ENCODE measurements around the gene PMP22.

PMP22 gene

DNA sequence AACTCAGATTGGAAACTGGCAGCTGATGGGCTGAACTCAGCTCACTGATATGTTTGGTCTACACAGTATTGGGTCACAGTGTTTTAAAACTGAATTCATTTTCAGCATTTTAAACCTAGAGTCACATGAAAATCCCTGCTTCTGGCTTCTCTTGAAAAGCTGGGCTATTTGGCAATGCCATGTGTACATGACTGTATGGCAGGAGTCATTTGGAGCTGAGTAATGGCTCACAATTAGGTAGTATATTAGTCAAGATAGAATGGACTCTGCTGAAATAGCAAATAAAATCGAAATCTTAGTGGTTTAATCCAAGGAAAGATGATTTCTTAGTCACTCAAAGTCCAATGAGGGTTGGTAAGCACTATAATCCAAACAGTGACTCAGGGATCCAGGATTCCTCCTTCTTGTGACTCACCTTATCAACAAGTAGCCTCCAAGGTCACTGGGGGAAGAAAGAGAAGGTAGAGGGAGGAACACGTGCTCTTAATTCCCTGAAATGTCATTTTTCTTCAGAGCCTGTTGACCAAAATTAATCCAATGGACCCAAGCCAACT lies 13.9 kb upstream of the PMP22 start:
- Histone ChIP-seq H3K4me3 (ENCODE audit: low read depth in 1 of 5, low read length in 5 of 5) (peak overlapping the region in 1 of 5 donors; percentile 33), H3K9ac (ENCODE audit: low read length in 5 of 5) (peak overlapping the region in 1 of 5 donors; percentile 11), H3K36me3 (ENCODE audit: control insufficient read depth in 5 of 5, insufficient read depth in 5 of 5, low read length in 5 of 5) (no peaks in the 10 kb centered on the region)

GRCh38 chr17:15278380-15278779 lies 13.3 kb upstream of the PMP22 start:
- Histone ChIP-seq H3K4me1 (ENCODE audit: control insufficient read depth in 5 of 5, insufficient read depth in 5 of 5, low read length in 5 of 5) (peaks cover 0 to 12% (median 5%) of the 10 kb centered on the region in 5 donors), H3K27ac (ENCODE audit: low read depth, low read length) (peak overlapping the region; percentile 71), H3K9me3 (ENCODE audit: control insufficient read depth in 5 of 5, low read length in 5 of 5) (peaks cover 0 to 9% (median 0%) of the 10 kb centered on the region in 5 donors), H3K36me3 (ENCODE audit: control insufficient read depth in 5 of 5, insufficient read depth in 5 of 5, low read length in 5 of 5) (no peaks in the 10 kb centered on the region), H3K9ac (ENCODE audit: low read length in 5 of 5) (peak overlapping the region in 1 of 5 donors; percentile 11), H3K27me3 (ENCODE audit: control insufficient read depth in 5 of 5, insufficient read depth in 4 of 5, low read length in 5 of 5) (no peaks in the 10 kb centered on the region), H3K4me3 (ENCODE audit: low read depth in 1 of 5, low read length in 5 of 5) (peak overlapping the region; percentile 13 to 33 (median 28))

More for the DNA sequence above, 13.9 kb upstream of the PMP22 start:
- Histone ChIP-seq H3K9me3 (ENCODE audit: control insufficient read depth in 5 of 5, low read length in 5 of 5) (peaks cover 0 to 9% (median 0%) of the 10 kb centered on the region in 5 donors), H3K27me3 (ENCODE audit: control insufficient read depth in 5 of 5, insufficient read depth in 4 of 5, low read length in 5 of 5) (no peaks in the 10 kb centered on the region), H3K27ac (ENCODE audit: low read depth, low read length) (peak overlapping the region; percentile 71), H3K4me1 (ENCODE audit: control insufficient read depth in 5 of 5, insufficient read depth in 5 of 5, low read length in 5 of 5) (peaks cover 0 to 6% (median 5%) of the 10 kb centered on the region in 5 donors)

GRCh38 chr17:15274017-15274416 lies 8.9 kb upstream of the PMP22 start:
- H3K27me3 ChIP-seq (ENCODE audit: control insufficient read depth in 5 of 5, insufficient read depth in 4 of 5, low read length in 5 of 5): no peaks in the 10 kb centered on the region
- H3K4me3 ChIP-seq (ENCODE audit: low read depth in 1 of 5, low read length in 5 of 5): peak overlapping the region in 1 of 5 donors; percentile 12
- no peak overlapping the region for H3K9ac ChIP-seq (ENCODE audit: low read length in 5 of 5)
- H3K27ac ChIP-seq (ENCODE audit: low read depth, low read length): peak overlapping the region; percentile 58
- peaks cover 5 to 41% (median 38%) of the 10 kb centered on the region in 5 donors for H3K4me1 ChIP-seq (ENCODE audit: control insufficient read depth in 5 of 5, insufficient read depth in 5 of 5, low read length in 5 of 5)
- peaks cover 0 to 3% (median 0%) of the 10 kb centered on the region in 5 donors for H3K9me3 ChIP-seq (ENCODE audit: control insufficient read depth in 5 of 5, low read length in 5 of 5)
- H3K36me3 ChIP-seq (ENCODE audit: control insufficient read depth in 5 of 5, insufficient read depth in 5 of 5, low read length in 5 of 5): no peaks in the 10 kb centered on the region

DNA sequence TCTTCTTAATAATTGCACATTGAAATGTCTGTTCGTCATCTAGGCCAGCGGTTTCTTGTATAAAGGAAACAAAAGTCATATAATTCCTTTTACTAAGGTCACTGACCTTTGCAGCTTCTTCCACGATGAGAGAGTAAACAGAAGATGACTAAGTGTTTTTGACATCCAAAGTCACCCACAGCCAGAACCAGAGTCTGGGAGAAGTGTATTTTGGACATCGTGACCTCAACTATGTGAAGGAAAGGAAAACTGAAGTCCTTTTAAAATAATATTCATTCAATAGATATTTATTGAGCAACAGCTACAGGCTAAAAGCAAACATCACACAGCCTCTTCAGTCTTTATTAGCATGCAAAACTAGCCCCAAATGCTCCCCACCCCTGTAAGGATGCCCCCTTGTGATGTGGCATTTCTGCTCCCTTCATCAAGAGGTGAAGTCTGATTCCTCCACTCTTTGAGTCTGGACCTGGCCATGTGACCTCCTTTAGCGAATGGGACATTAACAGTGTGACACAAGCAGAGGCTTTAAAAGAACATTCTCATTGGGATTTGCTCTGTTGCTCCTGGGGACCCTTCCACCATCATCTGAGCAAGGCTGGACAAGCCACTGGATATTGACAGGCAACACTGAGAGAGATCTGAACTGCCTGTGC lies 8.1 kb upstream of the PMP22 start:
- no peak overlapping the region for H3K9ac ChIP-seq (ENCODE audit: low read length in 5 of 5)
- peak overlapping the region in 1 of 5 donors; percentile 12 for H3K4me3 ChIP-seq (ENCODE audit: low read depth in 1 of 5, low read length in 5 of 5)
- no peaks in the 10 kb centered on the region for H3K36me3 ChIP-seq (ENCODE audit: control insufficient read depth in 5 of 5, insufficient read depth in 5 of 5, low read length in 5 of 5)
- H3K4me1 ChIP-seq (ENCODE audit: control insufficient read depth in 5 of 5, insufficient read depth in 5 of 5, low read length in 5 of 5): peaks cover 5 to 46% (median 41%) of the 10 kb centered on the region in 5 donors
- H3K27ac ChIP-seq (ENCODE audit: low read depth, low read length): peak overlapping the region; percentile 58
- peaks cover 0 to 3% (median 0%) of the 10 kb centered on the region in 5 donors for H3K9me3 ChIP-seq (ENCODE audit: control insufficient read depth in 5 of 5, low read length in 5 of 5)
- no peaks in the 10 kb centered on the region for H3K27me3 ChIP-seq (ENCODE audit: control insufficient read depth in 5 of 5, insufficient read depth in 4 of 5, low read length in 5 of 5)

DNA sequence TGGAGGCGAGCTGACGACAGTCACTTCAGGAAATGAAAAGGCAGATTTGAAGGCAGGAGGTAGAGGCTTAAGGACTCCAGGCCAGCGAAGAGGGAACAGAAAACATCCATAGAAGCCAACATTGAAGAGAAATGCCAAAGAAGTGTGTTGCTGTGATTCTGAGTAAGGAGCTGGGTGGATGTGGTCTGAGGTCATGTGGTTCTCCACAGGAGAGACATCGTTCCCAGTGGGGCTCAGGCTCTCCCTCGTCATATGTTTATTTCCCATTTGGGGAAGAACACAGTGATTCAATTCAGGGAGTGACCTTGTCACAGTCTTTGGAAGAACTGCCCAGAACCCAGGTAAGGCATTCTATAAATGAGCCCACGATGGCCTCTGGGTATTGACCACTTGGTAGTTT lies 6.6 kb upstream of the PMP22 start:
- Histone ChIP-seq H3K4me1 (ENCODE audit: control insufficient read depth in 5 of 5, insufficient read depth in 5 of 5, low read length in 5 of 5) (peaks cover 5 to 42% (median 39%) of the 10 kb centered on the region in 5 donors), H3K27ac (ENCODE audit: low read depth, low read length) (no peak overlapping the region), H3K4me3 (ENCODE audit: low read depth in 1 of 5, low read length in 5 of 5) (no peak overlapping the region), H3K36me3 (ENCODE audit: control insufficient read depth in 5 of 5, insufficient read depth in 5 of 5, low read length in 5 of 5) (no peaks in the 10 kb centered on the region), H3K9ac (ENCODE audit: low read length in 5 of 5) (no peak overlapping the region), H3K9me3 (ENCODE audit: control insufficient read depth in 5 of 5, low read length in 5 of 5) (peaks cover 0 to 3% (median 0%) of the 10 kb centered on the region in 5 donors), H3K27me3 (ENCODE audit: control insufficient read depth in 5 of 5, insufficient read depth in 4 of 5, low read length in 5 of 5) (no peaks in the 10 kb centered on the region)

GRCh38 chr17:15270628-15271381 lies 5.7 kb upstream of the PMP22 start:
- Histone ChIP-seq H3K27ac (ENCODE audit: low read depth, low read length) (peak overlapping the region; percentile 7), H3K4me3 (ENCODE audit: low read depth in 1 of 5, low read length in 5 of 5) (peak overlapping the region in 4 of 5 donors; percentile 31 to 62 (median 38)), H3K9ac (ENCODE audit: low read length in 5 of 5) (no peak overlapping the region), H3K36me3 (ENCODE audit: control insufficient read depth in 5 of 5, insufficient read depth in 5 of 5, low read length in 5 of 5) (no peaks in the 10 kb centered on the region), H3K27me3 (ENCODE audit: control insufficient read depth in 5 of 5, insufficient read depth in 4 of 5, low read length in 5 of 5) (no peaks in the 10 kb centered on the region), H3K9me3 (ENCODE audit: control insufficient read depth in 5 of 5, low read length in 5 of 5) (peaks cover 0 to 3% (median 0%) of the 10 kb centered on the region in 5 donors), H3K4me1 (ENCODE audit: control insufficient read depth in 5 of 5, insufficient read depth in 5 of 5, low read length in 5 of 5) (peaks cover 5 to 45% (median 39%) of the 10 kb centered on the region in 5 donors)

- H3K27me3 ChIP-seq (ENCODE audit: control insufficient read depth in 5 of 5, insufficient read depth in 4 of 5, low read length in 5 of 5): no peaks in the 10 kb centered on the region
- peak overlapping the region in 1 of 5 donors; percentile 7 for H3K4me3 ChIP-seq (ENCODE audit: low read depth in 1 of 5, low read length in 5 of 5)
- no peaks in the 10 kb centered on the region for H3K36me3 ChIP-seq (ENCODE audit: control insufficient read depth in 5 of 5, insufficient read depth in 5 of 5, low read length in 5 of 5)
- H3K9ac ChIP-seq (ENCODE audit: low read length in 5 of 5): no peak overlapping the region
- H3K27ac ChIP-seq (ENCODE audit: low read depth, low read length): no peak overlapping the region
- H3K9me3 ChIP-seq (ENCODE audit: control insufficient read depth in 5 of 5, low read length in 5 of 5): peaks cover 0 to 3% (median 0%) of the 10 kb centered on the region in 5 donors
- H3K4me1 ChIP-seq (ENCODE audit: control insufficient read depth in 5 of 5, insufficient read depth in 5 of 5, low read length in 5 of 5): peaks cover 7 to 55% (median 49%) of the 10 kb centered on the region in 5 donors
These were observed 4.6 kb upstream of the PMP22 start for GRCh38 chr17:15269780-15270089.

GRCh38 chr17:15269087-15269779 lies 4.1 kb upstream of the PMP22 start:
- peaks cover 7 to 60% (median 54%) of the 10 kb centered on the region in 5 donors for H3K4me1 ChIP-seq (ENCODE audit: control insufficient read depth in 5 of 5, insufficient read depth in 5 of 5, low read length in 5 of 5)
- H3K27ac ChIP-seq (ENCODE audit: low read depth, low read length): no peak overlapping the region
- peak overlapping the region in 1 of 5 donors; percentile 11 for H3K9ac ChIP-seq (ENCODE audit: low read length in 5 of 5)

GRCh38 chr17:15268461-15268860 lies 3.3 kb upstream of the PMP22 start:
- Histone ChIP-seq H3K27ac (ENCODE audit: low read depth, low read length) (no peak overlapping the region), H3K36me3 (ENCODE audit: control insufficient read depth in 5 of 5, insufficient read depth in 5 of 5, low read length in 5 of 5) (no peaks in the 10 kb centered on the region), H3K27me3 (ENCODE audit: control insufficient read depth in 5 of 5, insufficient read depth in 4 of 5, low read length in 5 of 5) (no peaks in the 10 kb centered on the region), H3K9ac (ENCODE audit: low read length in 5 of 5) (peak overlapping the region in 1 of 5 donors; percentile 11), H3K9me3 (ENCODE audit: control insufficient read depth in 5 of 5, low read length in 5 of 5) (no peaks in the 10 kb centered on the region), H3K4me3 (ENCODE audit: low read depth in 1 of 5, low read length in 5 of 5) (no peak overlapping the region), H3K4me1 (ENCODE audit: control insufficient read depth in 5 of 5, insufficient read depth in 5 of 5, low read length in 5 of 5) (peaks cover 7 to 65% (median 56%) of the 10 kb centered on the region in 5 donors)

More at GRCh38 chr17:15269087-15269779, 4.1 kb upstream of the PMP22 start:
- H3K27me3 ChIP-seq (ENCODE audit: control insufficient read depth in 5 of 5, insufficient read depth in 4 of 5, low read length in 5 of 5): no peaks in the 10 kb centered on the region
- H3K36me3 ChIP-seq (ENCODE audit: control insufficient read depth in 5 of 5, insufficient read depth in 5 of 5, low read length in 5 of 5): no peaks in the 10 kb centered on the region
- H3K4me3 ChIP-seq (ENCODE audit: low read depth in 1 of 5, low read length in 5 of 5): peak overlapping the region in 1 of 5 donors; percentile 7
- peaks cover 0 to 3% (median 0%) of the 10 kb centered on the region in 5 donors for H3K9me3 ChIP-seq (ENCODE audit: control insufficient read depth in 5 of 5, low read length in 5 of 5)

Data from subcutaneous abdominal adipose tissue (tissue), 5 donors.